KMS-11 (cell line): ENCODE results near the gene GPRC5A.

ENCODE experiments used
- H2AFZ ChIP-seq: fragments of 200-600 bp; sonication (generic); 2 replicates; pipeline ENCODE4 v1.6.1; 2016; ENCODE audit warnings: antibody characterized with exemption, mixed run types, low read depth
- H3K27ac ChIP-seq: fragments of 200-600 bp; sonication (generic); 2 replicates; pipeline ENCODE4 v1.6.1; 2016; ENCODE audit warnings: mild to moderate bottlenecking, mixed run types
- H3K27me3 ChIP-seq: fragments of 200-600 bp; sonication (generic); 2 replicates; pipeline ENCODE4 v1.6.1; 2017; ENCODE audit warnings: mild to moderate bottlenecking, low read depth, mixed run types, moderate library complexity; ENCODE audit not compliant: insufficient read depth
- H3K36me3 ChIP-seq: fragments of 200-600 bp; sonication (generic); 2 replicates; pipeline ENCODE4 v1.6.1; 2017; ENCODE audit warnings: mild to moderate bottlenecking, mixed run types; ENCODE audit not compliant: insufficient read depth
- H3K4me1 ChIP-seq: fragments of 200-600 bp; sonication (generic); 2 replicates; pipeline ENCODE4 v1.6.1; 2016; ENCODE audit warnings: mild to moderate bottlenecking, low read depth, mixed run types; ENCODE audit not compliant: poor library complexity, severe bottlenecking
- H3K4me2 ChIP-seq: fragments of 200-600 bp; sonication (generic); 2 replicates; pipeline ENCODE4 v1.7.0; 2016; ENCODE audit warnings: mild to moderate bottlenecking, mixed run types
- H3K4me3 ChIP-seq: fragments of 200-600 bp; sonication (generic); IDR thresholded peaks from 2 replicates; pipeline ENCODE4 v1.6.1; 2017; ENCODE audit warnings: low read depth, low read length, mixed read lengths; ENCODE audit not compliant: insufficient read depth
- H3K79me2 ChIP-seq: fragments of 200-600 bp; sonication (generic); 2 replicates; pipeline ENCODE4 v1.6.1; 2016; ENCODE audit warnings: low read depth, mixed run types; ENCODE audit not compliant: insufficient read depth
- H3K9ac ChIP-seq: fragments of 200-600 bp; sonication (generic); 2 replicates; pipeline ENCODE4 v1.6.1; 2016; ENCODE audit warnings: mild to moderate bottlenecking, mixed run types
- H4K20me1 ChIP-seq: fragments of 200-600 bp; sonication (generic); 2 replicates; pipeline ENCODE4 v1.6.1; 2016; ENCODE audit warnings: mild to moderate bottlenecking, mixed run types; ENCODE audit not compliant: insufficient read depth
- CTCF ChIP-seq: fragments of 200-600 bp; sonication (generic); conservative IDR thresholded peaks from 2 replicates; pipeline ENCODE4 v1.6.1; 2017; ENCODE audit warnings: low read depth, mild to moderate bottlenecking, antibody characterized with exemption, low read length, moderate library complexity, mixed read lengths

GPRC5A gene

DNA sequence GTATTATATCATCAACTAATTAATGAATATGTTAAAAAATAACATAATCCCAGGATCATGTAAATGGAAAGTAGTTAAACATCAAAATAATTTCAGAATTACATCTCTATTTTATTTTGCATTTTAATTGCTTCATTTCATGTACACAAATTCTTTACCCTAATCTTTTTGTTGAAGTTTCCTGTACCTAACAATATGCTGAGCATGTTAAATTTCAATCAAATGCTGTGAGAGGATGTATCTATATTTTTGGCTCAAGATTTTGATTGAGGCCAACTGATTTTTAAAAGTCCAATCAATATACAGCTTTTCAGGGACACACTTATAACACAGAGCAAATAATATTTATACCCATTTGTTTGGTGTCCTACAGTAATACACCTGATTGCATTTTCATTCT is 54.2 kb downstream of the GPRC5A start:
- Histone ChIP-seq H2AFZ (no peak overlapping the region), H3K9ac (no peak overlapping the region), H3K27ac (no peak overlapping the region), H3K36me3 (no peaks in the 10 kb centered on the region), H3K4me3 (no peak overlapping the region), H3K4me2 (no peak overlapping the region), H4K20me1 (no peaks in the 10 kb centered on the region), H3K4me1 (no peaks in the 10 kb centered on the region), H3K27me3 (no peaks in the 10 kb centered on the region), H3K79me2 (no peaks in the 10 kb centered on the region)
- no peak for TF ChIP-seq CTCF

- Histone ChIP-seq H3K4me1 (no peaks in the 10 kb centered on the region), H3K27me3 (no peaks in the 10 kb centered on the region), H3K9ac (no peak overlapping the region), H3K79me2 (no peaks in the 10 kb centered on the region), H3K36me3 (no peaks in the 10 kb centered on the region), H4K20me1 (no peaks in the 10 kb centered on the region), H3K27ac (no peak overlapping the region), H3K4me3 (no peak overlapping the region), H2AFZ (no peak overlapping the region), H3K4me2 (no peak overlapping the region)
- no peak for TF ChIP-seq CTCF
These were observed 55.5 kb downstream of the GPRC5A start for GRCh38 chr12:12946686-12947355.

- H3K27ac ChIP-seq: no peak overlapping the region
- no peaks in the 10 kb centered on the region for H3K4me1 ChIP-seq
- H4K20me1 ChIP-seq: no peaks in the 10 kb centered on the region
- no peak overlapping the region for H3K4me2 ChIP-seq
- no peak overlapping the region for H3K4me3 ChIP-seq
- no peaks in the 10 kb centered on the region for H3K27me3 ChIP-seq
- no peak overlapping the region for H3K9ac ChIP-seq
- H3K79me2 ChIP-seq: no peaks in the 10 kb centered on the region
- H2AFZ ChIP-seq: no peak overlapping the region
- TF ChIP-seq CTCF: no peak
- H3K36me3 ChIP-seq: no peaks in the 10 kb centered on the region
These were observed 56.5 kb downstream of the GPRC5A start for GRCh38 chr12:12947902-12948301.

- no peaks in the 10 kb centered on the region for H3K4me1 ChIP-seq
- H2AFZ ChIP-seq: no peak overlapping the region
- no peak for TF ChIP-seq CTCF
- H3K4me2 ChIP-seq: no peak overlapping the region
- H3K36me3 ChIP-seq: no peaks in the 10 kb centered on the region
- no peak overlapping the region for H3K4me3 ChIP-seq
- no peak overlapping the region for H3K27ac ChIP-seq
- no peak overlapping the region for H3K9ac ChIP-seq
- no peaks in the 10 kb centered on the region for H4K20me1 ChIP-seq
- no peaks in the 10 kb centered on the region for H3K27me3 ChIP-seq
- no peaks in the 10 kb centered on the region for H3K79me2 ChIP-seq
These were observed 60.1 kb downstream of the GPRC5A start for GRCh38 chr12:12951504-12951903.
